Epidermal melanocyte (primary cell): ENCODE measurements around the gene C10orf95.
"Not testable (repeated sequence)": the region's sequence is repeated elsewhere in the genome, so short reads cannot be mapped to it uniquely, and the experiment has no call there.

Experiments used
- DNase-seq: peaks from one replicate; pipeline ENCODE4 v3.0.0; 2011; ENCODE audit warnings: low spot score; ENCODE audit not compliant: insufficient read length

Gene C10orf95, protein sequence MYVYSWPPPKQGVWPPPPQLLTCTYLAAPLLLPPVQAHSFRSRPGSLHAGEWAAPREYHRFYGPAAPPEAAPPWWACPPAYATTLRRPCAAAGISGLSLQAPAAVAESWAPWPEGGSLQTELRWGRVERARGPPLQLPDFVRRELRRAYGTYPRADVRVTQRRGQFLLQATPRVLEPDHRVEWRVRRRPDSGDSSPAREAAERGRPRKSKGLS

DNA sequence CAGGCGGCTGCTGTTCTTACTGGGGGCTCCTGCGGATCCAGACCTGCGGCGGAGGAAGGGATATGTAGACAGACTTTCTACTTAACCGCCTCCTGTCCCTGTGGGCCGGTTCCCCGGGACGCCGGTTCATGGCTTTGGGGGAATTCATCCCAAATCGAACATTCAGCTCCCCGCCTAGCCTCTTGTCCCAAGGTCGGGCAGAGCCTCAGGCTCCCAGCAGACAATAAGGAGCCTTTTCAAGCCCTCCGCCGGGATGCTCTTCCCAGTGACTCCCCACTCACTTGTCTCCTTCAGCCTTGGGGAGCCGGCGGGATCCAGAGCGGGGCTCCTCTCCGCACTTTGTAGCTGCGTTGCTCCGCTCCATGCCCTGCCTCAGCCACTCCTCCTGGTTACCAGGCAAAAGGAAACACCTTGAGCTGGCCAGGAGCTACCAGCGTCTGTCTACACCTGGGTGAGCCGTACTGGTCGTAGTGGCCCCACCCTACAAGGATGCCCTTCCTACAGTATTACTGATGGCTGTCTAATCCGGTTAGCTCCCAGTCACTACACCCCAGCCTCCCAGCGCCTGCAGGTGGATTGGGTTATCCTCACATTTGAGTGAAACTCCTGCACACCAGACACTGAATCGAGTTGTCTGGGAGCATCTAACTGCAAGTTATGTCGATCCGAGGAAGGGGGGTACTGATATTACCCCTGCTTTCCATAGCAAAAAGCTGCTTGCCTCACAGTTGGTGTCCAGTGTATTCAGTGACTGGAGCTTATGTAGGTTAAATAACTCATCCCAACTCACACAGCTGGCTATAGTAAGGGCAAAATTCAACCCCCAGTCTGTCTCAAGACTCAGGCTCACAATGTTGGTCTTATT, at the start of gene C10orf95:
Gene C10orf95, minus strand, starts transcription at position 439 of the 865 bp plus-strand sequence. CDS start 450 bp downstream, outside the sequence.
- no peak for DNase-seq

DNA sequence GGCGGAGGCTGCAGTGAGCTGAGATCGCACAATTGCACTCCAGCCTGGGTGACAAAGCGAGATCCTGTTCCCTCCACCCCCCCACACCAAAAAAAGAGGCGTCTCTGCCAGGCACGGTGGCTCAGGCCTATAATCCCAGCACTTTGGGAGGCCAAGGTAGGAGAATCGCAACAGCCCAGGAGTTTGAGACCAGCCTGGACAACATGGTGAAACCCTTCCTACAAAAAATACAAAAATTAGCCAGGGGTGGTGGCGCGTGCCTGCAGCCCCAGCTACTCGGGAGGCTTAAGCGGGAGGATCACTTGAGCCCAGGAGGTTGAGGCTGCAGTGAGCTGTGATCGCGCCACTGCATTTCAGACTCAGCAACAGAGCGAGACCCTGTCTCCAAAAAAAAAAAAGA, 49.3 kb upstream of the C10orf95 start:
- not testable (repeated sequence) for DNase-seq

DNA sequence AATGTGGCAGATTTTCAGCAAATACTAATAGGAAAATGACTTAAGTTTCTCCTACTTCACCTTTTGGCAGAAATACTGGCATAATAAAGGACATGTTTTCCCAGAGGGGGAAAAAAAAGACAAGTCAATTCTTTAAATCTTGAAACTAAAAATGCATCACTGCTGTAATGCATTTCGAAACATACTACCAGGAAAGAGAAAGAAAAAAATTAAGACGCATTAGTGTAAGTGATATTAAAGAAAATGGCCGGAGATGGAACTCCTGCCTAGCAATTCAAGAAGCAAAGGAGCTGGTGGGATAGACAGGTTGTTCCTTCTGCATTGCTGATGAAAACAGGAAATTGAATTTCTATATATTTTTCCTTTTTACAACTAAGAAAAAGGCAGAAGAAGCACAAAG, 48.0 kb upstream of the C10orf95 start:
- DNase-seq, result no peak

DNA sequence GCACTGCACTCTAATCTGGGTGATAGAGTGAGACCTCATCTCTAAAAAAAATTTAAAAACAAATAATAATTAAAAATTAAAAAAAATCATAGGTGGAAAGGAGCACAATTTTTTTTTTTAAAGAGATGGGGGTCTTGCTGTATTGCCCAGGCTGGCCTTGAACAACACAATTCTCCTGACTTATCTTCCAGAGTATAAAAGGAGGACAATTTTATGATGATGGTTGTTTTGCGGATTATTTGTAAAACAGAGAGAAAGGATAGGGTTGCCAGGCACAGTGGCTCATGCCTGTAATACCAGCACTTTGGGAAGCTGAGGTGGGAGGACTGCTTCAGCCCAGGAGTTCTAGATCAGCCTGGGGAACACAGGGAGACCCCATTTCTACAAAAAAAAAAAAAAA, 46.2 kb upstream of the C10orf95 start:
- DNase-seq, result no peak

DNA sequence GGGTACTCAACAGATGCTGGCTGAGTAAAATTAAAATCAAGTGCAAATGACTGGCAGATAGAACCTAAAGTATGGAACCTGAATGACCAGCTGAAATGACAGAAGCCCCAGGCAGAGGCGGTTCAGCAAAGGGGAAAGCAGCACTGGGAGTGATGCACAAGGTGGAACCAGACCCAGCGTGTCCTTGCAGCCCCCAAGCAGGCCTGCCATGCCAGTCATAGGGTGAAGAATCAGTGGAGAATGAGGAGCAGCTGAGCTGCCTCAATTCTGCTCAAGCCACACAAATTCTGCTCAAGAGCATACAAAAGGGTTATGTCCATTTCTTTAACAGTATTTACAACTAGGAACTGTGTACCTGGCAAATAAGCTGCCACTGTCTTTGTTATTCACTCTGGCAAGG, 42.4 kb upstream of the C10orf95 start:
- DNase-seq, result no peak

DNA sequence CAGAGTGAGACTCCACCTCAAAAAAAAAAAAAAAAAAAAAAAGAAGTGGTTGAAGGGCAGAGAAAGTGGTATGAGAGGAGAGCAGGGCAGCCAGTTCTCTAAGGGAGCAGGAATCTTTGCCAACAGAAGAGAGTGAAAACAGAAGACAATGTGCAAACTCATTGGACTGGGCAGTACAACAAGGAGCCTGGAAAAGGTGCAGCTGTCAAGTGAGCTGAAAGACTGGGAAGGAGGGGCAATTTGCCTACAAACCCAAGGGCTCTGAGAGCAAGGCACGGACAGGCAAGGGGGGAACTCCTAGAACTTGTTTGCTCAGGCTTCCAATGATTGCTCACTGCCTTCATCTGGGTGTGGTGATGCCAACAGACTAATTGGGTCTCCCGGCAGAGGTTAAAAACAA, 41.6 kb upstream of the C10orf95 start:
- DNase-seq, result no peak

DNA sequence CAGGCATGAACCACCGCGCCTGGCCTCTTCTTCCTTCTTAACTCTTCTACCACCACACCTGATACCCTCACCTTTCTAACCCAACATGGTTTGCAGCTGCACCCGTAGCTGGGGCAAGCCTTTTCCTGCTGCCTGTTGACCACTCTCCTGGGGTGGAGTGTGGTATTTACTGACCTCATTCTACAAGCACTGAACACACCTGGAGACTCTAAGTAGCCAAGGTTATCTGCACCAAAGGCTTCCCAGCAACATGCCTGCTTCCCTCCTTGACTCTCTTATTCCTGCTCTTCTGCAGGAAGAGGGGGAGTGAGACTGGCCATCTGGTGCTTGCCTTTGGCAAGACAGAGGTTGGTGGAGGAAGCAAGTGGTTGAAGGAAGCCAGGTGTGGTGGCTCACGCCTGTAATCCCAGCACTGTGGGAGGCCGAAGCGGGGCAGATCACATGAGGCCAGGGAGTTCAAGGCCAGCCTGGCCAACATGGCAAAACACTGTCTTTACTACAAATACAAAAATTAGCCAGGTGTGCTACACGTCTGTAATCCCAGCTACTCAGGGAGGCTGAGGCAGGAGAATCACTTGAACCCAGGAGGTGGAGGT, 41.1 kb upstream of the C10orf95 start:
- DNase-seq, result no peak

DNA sequence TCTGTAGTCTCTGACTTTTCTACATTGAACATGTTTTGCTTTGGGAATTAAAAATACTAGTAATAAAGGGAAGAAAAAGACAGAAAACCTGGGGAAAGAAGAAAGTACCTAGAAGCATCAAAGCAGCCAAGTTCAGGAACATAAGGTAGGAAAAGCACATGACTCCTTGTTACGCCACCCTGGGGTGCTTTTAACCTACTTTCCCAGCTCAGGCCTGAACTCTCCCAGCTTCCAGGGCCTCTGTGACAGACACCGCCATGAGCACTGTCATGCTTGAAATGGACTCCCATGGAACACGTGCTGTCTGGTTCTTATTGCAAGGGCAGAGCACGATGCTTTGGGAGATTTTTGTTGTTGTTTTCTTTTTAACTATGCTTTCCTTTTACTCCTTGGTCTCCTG, 39.8 kb upstream of the C10orf95 start:
- no peak for DNase-seq

DNA sequence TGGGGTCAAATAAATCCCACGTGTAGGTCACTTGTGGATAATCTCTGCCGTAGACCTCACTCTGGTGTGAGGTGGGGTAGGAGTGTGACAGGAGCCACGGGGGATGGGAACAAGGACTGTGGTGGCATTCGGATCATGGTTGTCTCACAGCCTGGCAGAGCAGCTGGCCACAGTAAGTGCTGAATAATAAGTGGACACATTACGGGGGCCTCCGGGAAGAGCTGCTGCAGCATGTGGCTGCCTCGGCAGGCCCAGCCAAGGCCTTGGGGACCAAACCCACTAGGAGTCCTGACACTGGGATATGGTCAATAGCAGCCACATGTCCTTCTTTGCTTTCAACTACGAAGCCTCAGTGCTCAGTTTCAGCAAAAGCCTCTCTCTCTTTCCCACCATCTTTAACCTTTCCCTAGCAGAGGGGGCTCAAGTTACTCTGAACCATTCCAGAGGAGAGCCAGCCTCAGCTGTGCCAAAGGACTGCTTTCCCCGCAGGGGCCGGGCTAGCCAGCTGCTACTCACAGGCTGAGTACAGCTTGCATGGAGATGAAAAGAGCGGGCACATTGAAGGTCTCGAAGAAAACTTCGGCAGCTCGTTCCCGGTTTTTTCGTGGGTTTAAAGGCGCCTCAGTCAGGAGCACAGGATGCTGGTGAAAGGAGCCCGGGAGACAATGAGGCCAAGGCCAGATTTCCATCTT, 33.9 kb upstream of the C10orf95 start:
- DNase-seq, result no peak

DNA sequence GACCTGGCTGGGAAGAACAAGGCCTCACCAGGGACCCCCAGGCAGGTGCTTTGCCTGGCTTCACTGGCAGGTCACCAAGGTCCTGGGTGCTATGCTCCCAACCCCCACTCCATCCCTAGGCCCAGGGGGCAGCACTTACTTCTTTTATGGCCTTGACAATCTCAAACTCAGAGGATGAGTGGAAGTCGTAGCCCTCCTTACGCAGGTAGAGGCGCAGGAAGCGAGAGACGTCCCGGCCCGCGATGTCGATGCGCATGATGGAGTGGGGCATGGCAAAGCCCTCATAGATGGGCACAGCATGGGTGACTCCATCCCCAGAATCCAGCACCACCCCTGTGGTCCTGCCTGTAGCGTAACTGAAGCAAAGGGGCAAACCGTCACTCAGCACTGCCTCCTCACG, 32.7 kb upstream of the C10orf95 start:
- no peak for DNase-seq

DNA sequence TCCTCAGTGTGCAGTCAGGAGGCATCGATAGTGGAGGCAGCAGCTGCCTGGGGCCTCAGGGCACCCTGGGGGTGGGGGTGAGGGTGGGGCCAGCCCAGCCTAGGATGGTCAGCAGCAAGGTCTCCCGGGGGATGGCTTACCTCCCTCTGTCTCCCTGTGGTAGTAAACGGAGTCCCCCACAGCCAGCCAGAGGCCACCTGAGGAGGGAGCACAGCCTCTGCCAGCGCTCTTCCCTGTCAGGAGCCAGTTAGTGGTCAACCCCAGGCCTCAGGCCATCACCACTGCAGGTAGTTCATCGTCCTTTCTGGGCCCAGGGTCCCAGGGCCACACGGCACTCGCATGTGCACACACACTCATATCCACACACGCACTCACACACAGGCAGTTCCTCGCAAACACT, 29.1 kb upstream of the C10orf95 start:
- no peak for DNase-seq

DNA sequence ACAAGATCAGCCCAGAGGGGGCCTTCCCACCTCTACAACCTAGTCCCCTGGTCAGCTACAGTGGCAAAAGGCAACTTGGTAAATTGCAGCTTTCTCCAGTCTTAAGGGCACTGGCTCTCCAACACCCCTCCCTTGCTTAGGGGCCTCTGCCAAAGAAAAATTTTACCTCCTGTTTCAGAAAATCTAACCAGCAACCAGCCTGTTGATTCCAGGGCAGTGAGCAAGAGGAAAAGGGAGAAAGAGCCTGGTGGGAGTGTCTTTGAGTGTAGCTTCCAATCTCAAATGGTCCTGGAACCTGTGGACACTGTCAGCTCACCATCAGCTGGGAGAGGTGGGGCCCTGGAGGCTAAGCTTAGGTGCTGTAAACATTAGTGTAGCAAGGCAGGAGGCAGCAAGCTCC, 28.3 kb upstream of the C10orf95 start:
- DNase-seq, result no peak

DNA sequence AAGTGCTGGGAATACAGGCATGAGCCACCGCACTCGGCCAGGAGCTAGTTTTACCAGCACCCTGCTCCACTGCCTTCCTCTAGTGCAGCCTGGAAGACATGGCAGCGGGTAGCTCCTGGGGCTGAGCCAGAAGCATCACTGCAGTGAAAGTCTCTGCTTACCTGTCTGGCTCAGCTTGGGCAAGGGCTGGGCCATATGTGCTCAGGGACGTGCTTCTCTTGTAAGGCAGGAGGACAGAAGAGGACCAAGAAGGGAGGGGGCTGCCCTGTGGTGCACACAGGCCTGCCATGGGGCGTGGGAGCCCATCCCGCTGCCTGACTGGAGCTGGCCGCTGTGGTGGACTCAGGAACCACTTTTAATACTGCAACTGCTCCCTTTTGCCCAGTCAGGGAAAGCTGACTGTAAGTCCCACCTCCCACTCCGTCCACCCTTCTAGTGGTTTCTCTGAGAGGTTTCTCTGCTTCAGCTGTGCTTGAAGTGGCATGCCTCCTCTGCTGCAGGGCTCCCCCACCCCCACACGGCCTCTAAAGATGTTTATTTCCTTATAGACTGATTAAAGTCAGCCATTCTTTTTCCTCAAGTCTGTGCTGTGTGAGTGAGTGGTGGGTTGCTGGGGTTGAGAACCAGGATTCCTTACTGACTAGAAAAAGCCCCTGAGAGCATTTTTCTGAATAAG, 25.3 kb upstream of the C10orf95 start:
- DNase-seq, result no peak

DNA sequence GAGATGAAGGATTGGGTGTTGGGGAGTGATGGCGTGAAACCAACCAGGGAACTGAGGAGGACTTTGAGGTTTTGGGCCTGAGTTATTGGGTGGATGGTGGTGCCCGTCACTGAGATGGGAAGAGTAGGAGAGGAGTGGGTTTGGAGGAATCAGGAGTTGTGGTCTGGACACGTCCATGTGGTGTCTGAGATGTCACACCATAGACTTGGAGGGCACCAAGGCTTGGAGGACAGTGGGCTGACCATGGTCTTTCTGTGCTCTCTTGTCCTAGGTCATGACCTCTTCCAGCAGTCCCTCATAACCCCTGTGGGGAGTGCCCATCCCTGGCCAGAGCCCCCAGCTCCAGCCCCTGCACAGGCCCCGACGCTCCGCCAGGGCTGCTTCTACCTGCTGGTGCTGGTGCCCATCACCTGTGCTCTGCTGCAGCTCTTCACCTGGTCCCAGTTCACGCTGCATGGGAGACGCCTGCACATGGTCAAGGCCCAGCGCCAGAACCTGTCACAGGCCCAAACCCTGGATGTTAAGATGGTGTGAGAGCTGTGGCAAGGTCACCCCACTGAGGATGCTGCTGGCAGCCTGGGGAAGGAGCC, 24.2 kb upstream of the C10orf95 start:
- no peak for DNase-seq

DNA sequence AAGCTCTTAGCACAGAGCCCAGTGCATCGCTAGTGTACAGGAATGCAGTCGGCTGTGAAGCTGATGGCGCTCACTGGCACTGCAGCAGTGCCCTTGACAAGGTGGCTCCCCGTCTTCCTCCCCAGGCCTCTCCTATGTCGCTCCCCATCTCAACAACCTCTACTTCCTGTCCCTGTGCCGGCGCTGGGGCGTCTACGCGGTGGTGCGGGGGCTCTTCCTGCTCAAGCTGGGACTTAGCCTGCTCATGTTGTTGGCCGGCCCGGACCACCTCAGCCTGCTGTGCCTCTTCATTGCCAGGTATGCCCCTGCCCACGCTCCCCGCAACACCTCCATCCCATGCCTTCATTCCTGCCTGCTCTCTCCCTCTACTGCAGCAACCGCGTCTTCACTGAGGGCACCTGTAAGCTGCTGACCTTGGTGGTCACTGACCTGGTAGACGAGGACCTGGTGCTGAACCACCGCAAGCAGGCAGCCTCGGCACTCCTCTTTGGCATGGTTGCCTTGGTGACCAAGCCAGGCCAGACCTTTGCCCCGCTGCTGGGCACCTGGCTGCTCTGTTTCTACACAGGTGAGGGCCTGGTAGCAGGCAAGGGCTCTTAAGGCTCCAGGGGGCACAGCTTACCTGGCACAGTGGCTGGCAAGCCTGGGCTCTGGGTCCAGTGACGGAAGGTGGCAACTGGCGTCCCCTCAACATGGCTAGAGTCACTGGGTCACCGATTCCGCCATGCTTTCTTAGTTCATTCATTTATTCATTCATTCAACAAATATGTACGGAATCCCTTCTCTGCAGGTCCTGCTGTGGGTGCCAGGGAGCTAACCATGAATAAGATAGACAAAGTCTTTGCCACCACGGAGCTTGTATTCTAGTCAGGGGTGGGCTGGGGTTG, 22.3 kb upstream of the C10orf95 start:
- no peak for DNase-seq

DNA sequence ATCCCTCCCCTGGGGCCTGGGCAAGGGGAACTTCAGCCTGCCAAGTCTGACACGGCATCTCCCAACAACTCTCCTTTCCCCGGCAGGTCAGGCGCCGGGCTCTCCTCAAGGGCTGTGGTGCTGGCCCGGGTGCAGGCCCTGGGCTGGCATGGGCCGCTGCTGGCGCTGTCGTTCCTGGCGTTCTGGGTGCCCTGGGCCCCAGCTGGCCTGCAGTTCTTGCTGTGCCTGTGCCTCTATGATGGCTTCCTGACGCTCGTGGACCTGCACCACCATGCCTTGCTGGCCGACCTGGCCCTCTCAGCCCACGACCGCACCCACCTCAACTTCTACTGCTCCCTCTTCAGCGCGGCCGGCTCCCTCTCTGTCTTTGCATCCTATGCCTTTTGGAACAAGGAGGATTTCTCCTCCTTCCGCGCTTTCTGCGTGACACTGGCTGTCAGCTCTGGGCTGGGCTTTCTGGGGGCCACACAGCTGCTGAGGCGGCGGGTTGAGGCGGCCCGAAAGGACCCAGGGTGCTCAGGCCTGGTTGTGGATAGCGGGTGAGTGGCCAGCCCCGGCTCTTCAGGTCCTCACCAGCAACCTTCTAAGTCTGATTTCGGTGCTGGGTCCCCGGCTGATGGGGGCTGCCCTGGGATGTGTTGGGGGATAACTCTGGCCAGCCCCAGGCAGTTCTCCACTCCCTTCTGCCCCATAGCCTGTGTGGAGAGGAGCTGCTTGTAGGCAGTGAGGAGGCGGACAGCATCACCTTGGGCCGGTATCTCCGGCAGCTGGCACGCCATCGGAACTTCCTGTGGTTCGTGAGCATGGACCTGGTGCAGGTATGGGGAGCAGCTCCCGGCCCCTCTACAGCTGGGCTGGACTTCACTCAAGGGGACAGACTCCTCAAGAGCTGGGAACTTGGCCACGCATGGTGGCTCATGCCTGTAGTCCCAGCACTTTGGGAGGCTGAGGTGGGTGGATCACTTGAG, 19.5 kb upstream of the C10orf95 start:
- DNase-seq, result no peak

DNA sequence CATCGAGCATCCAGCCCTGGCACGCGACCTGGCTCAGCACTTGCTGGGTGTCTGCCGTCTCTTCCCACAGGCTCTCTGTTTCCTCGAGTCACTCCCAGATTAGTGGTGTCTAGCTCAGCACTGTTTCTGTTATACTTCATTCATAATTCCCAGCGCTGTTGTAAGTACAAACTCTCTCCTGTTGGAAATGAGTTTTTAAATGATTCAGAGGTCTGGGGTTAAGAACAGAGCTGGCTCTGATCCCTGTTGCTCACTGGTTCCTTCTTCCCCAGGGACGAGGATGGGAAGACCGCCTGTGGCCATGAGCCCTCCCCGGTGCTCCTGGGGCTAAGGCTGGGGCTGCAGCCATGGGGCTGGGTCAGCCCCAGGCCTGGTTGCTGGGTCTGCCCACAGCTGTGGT, 17.3 kb upstream of the C10orf95 start:
- no peak for DNase-seq

DNA sequence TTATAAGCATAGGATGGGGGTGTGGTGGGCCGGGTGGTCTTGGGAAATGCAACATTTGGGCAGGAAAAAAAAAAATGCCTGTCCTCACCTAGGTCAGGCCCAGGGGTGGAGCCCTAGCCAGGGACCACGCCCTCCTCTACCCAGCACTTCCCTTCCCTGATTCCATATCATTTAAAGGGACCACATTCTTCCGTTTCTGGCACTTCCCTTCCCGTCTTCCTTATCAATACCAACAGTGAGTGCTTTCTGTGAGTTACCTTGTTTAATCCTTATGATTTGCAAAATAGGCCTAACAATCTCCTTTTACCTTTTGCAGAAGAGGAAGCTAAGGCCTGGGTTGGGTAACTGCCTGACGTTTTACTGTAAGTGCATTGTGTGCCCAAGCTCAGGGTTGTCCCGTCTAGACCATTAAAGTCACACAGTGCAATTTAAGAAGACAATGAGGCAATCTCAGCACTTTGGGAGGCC, 16.7 kb upstream of the C10orf95 start:
- DNase-seq, result no peak

DNA sequence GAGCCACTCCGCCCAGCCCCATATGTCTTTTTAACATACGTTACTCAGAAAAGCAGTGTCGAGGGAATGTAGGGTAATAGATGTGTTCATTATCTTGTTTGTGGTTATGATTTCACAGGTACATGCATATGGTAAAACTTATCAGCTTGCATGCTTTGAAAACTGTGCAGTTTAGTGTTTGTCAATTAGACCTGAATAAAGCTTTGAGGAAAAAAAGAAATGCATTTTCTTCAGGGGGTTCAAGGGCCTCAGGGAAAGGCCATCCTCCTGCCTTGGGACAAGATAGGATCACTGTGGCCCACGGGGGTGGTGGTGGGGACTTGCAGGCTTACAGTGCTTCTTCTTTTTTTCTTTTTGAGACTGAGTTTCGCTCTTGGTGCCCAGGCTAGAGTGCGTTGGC, 16.0 kb upstream of the C10orf95 start:
- DNase-seq, result no peak
